GM19351 (cell line): ENCODE data around the gene PRPF6.

Experiments used
- ATAC-seq: cut with Tn5 transposase; IDR thresholded peaks from one replicate; pipeline ENCODE4 v1.9.1; 2021; ENCODE audit warnings: mild to moderate bottlenecking, moderate library complexity; ENCODE audit not compliant: unreplicated experiment

The PRPF6 gene

DNA sequence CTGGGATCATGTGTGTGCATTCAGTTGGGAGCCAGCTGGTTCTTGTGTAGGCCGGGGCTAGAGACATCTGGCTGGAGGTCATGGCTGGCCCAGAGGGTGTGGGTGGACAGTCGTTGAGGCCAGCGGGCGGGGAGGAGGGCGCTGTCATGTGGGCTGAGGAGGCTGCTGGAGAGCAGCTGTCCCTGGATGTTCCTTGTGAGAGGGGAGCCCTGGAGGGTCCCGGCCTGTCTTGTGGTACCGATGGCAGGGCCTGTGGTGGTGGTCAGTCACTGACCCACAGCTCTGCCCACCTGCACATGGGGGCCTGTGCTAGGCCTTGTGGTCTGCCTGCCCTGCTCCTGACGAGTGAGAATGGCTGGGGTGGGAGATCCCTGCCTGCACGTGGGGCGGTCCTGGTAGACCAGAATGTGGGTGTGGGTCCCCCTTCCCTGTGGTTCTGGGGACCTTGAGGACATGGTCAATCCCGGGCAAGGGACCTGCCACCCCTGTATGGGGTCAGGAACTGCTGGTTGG lies 53.1 kb downstream of the PRPF6 start:
- ATAC-seq, result no peak

DNA sequence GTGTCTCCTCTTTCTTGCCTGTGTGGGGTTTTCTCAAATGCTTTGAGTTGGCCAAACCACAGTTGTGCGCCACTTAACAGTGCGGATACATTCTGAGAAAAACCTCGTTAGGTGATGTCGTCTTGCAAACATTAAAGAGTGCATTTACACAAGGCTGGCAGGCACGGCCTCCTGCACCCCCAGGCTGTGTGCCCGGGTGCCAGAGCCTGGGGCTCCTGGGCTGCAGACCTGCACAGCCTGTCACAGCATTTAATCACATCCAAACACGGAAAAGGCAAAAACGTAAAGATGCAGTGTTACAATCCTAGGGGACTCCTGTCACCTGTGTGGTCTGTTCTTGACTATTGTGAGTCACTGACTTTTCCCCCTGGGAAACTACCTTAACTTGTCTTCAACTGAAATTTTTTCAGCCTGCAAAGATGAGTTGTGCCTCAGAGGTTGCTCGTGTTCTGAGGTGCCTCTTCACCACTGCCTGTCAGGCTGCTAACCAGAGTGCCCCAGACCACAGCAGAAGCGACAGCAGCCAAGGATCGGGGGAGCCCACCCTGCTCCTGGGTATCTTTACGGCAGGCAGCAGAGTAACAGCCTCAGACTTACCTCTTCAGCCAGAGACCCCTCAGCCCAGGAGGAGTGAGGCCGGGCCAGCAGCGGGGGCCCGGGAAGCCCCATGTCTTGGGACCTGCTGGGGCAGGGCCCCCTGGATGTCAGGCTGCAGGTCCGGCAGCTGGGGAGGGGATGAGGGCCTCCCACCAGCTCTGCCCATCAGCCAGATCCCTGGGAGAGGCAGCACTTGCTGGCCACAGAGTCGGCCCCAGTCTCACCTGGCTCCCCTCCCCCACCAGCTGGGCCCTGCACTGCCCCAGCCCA lies 54.4 kb downstream of the PRPF6 start:
- ATAC-seq, result no peak

DNA sequence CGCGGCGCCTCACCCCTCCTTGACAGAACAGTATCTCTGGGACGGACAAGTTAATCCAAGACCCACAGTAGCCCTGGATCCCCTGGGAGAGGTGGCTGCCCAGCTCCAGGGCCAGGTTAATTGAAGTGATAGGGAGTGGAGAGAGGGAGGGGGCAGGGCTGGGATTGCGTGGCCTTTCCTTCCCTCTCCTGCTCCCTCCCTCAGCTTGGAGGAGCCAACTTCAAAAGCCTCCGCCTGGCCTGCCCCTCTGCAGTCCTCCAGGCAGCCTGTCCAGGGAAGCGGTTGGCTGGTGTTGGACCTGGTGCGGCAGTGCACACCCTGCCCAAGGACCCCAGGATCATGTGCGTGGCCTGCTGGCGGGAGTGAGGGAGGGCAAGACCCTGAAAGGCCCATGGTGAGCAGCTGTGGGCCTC lies 55.0 kb downstream of the PRPF6 start, which contains the start of gene C20orf204:
C20orf204 (plus strand) TSS at position 250 of the 413 bp plus-strand sequence; CDS start at position 392, 142 bp downstream.
- ATAC-seq, result no peak

GRCh38 chr20:64036346-64037198 lies 55.6 kb downstream of the PRPF6 start:
- ATAC-seq, result no peak

- ATAC-seq, result no peak
Measured at GRCh38 chr20:64037199-64037497, 56.2 kb downstream of the PRPF6 start.

GRCh38 chr20:64037498-64038213 lies 56.7 kb downstream of the PRPF6 start:
- ATAC-seq, result peak; percentile 6

DNA sequence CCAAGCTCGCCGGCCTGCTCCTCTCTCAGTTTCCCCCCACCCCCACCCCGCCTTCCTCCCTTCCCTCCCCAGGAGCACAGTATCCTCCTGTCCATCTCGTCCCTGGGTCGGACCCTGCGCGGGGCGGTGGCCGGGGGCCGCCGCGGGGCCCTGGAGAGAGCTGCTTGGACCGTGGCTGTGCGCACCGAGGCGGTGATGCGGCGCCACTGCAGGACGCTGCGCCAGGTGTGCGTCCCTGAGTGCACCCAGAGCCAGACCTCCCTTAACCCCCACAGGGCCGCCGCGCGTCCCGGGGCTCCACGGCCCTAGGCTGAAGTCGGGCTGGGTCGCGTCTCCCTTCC lies 57.3 kb downstream of the PRPF6 start:
- peak; percentile 35 for ATAC-seq

DNA sequence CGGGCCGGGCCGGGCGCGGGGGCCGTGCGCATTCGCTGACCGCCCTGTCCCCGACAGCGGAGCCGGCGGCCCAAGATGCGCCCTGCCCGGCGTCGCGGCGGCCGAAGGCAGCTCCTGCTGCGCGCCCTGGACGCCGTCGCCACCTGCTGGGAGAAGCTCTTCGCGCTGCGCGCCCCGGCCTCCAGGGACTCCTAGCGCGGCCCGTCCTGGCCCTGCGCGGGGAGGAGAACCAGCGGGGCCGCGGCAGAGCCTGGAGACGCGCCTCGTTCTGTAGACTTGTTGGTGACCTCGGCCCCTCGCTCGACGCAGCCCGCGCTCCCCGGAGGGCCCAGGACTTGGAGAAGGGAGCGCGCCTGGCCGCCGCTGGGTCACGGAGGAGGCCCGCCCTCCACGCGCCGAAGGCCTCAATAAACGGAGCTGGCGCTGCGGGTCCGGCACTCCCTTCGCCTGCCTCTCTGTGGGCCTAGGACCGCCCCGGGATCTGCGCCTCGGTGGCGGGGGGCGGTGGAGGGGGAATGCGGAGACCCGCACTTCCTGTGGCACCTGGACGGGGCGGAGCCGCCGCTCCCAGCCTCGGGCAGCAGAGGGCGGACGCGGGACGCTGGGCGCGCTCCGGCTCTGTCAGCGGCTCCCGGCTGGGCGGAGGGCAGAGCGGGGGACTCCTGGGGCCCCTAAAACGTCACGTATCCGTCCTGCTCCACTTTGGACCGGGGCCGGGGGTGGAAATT lies 57.8 kb downstream of the PRPF6 start:
- ATAC-seq, result peak; percentile 50

- no peak for ATAC-seq
Measured at GRCh38 chr20:64039293-64040160, 58.6 kb downstream of the PRPF6 start.

GRCh38 chr20:64040231-64041039 lies 59.5 kb downstream of the PRPF6 start:
- ATAC-seq, result no peak

- no peak for ATAC-seq
Measured at GRCh38 chr20:64041040-64041780, 60.3 kb downstream of the PRPF6 start.

GRCh38 chr20:64041781-64042053 lies 60.8 kb downstream of the PRPF6 start:
- ATAC-seq, result no peak

DNA sequence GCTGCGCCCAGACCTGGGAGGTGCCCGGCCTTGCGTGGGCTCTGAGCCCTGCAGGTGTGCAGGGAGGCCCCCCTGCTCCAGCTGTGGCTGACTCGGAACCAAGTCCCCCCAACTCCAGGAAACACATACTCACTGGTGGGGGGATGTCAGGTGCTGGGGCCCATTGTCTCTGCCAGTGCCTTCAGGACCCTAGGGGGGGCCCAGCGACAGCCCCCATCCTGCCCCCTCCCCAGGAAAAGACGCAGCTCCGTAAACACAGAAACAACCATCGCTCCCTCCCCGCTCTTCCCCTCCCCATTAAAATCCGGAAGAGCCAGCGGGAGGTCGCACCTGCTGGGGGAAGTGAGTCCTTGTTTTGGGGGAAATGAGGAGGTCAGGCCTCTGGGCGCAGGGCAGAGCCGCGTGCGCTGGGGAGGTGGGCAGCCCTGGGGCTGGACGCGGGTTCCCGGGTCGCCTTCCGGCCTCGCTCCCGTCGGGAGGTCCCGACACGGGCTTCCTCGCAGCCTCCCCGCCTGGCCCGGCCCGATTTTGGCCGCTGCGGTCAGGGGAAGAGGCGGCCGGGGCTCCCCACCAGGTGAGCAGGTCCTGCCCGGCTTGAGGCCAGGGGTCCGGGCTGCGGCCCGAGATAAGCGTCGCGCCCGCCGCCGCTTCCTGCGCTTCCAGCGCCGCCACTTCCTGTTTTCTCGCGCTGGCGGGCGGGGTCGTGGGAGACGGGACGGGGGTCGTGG lies 61.3 kb downstream of the PRPF6 start:
- ATAC-seq, result no peak

DNA sequence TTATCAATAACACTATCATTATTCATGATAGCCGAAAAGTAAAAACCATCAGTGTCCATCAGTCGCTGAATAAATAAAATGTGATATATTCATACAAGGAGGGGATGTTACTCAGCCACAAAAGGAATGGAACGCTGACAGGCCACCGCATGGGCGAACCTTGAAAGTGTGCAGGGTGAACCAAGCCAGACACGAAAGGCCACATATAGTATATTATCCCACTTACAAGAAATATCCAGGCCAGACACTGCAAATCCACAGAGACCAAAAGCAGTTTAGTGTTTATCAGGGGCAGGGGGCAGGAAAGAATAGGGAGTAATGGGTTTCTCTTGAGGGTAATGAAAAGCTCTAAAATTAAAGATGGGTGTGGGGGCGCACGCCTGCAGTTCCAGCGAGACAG lies 62.8 kb downstream of the PRPF6 start:
- no peak for ATAC-seq

DNA sequence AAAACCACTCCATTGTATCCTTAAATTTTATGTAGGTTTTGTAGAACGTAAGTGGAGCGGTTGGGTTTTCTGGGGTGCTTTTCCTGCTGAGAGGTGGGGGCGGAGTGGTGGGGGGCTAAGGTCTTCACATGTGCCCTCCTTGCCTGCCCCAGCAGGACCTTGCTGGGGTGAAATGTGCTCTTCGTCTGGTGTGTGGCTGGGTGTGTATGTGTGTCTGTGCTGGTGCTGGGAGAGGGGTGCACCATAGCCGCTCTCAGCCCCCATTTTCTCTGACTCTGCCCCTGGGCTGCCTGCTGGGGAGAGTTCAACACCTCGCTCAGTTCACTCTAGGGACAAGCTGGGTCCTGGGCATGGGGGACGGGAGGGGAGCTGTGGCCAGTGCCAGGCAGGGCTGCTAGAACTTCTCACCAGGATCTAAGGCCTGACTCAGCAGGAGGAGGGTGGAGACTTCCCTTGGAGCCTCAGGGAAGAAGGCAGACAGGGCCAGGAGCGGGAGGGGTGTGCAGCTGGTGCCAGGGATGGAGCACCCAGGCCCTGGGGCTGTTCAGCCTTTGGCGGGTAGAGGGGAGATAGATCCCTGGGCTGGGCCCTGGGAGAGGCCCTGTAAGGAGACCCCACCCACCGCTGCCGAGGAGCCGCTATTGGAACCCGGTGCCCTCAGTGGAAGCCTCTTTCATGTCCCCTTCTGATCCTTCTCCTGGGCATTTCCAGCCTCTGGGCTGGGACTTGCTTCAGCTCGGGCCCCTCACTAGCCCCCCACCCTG lies 63.7 kb downstream of the PRPF6 start:
- no peak for ATAC-seq

DNA sequence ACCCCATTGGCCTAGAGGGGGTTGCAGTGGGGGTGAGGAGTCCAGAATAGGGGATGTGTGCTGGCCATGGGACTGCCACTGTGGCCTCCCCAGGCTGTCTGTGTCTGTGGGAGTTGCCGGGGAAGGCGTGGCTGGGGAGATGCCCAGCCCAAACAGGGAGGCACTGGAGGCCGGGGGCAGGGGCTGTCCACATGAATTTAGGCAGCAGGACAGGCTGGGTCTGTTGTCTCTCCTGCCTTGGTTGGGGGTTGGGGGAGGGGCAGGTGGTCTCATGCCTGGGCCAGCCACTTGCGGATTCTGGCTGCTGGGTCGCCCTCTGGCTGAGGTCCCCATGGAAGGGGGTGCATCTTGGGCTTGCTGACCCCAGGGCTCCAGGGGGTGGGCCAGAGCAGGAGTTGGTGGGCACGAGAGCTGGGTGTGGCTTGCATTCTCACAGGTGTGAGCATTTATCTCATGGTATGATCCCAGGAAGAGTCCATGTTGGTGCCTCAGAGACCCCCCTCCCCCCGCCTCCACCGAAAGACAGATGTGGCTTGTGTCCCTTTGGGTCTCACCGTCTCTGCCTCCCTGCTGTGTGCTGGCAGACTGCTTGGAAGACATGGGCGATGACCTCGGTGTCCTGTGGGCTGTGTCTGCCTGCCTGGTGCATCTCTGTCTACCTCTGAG lies 64.5 kb downstream of the PRPF6 start:
- no peak for ATAC-seq

DNA sequence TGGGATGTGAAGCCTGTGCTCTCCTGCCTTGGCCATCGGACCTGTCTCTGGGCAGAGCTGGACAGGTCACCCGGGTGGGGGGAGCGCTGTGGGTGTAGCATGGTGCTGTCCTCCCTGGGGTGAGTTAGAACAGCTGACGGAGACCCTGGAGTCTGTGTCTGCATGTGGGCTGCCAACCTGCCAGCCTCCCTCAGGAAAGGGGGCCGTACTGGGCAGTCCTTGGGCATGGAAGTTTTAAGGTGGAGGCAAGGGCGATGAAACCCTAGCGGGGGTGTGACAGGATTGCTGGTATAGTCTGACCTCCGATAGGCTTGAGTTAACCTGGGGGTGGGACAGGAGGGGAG lies 66.1 kb downstream of the PRPF6 start:
- ATAC-seq, result no peak
